H9 (cell line): ENCODE data around the gene INSRR. TPM values are rescaled to one million over a fixed set of nuclear protein-coding genes. Genes with fewer than 3 reads are reported as not detected.

Experiments
- DNase-seq: peaks from one replicate; pipeline ENCODE4 v3.0.0-alpha.2; 2017
- H2AFZ ChIP-seq: one replicate; pipeline ENCODE4 v1.6.1; 2013; ENCODE audit warnings: mild to moderate bottlenecking, low read length, control low read depth, moderate library complexity
- H2AK5ac ChIP-seq: 2 replicates; pipeline ENCODE4 v1.6.1; 2013; ENCODE audit warnings: low read length, control low read depth, mixed read lengths; ENCODE audit not compliant: insufficient read length
- H2BK120ac ChIP-seq: one replicate; pipeline ENCODE4 v1.6.1; 2013; ENCODE audit warnings: low read depth, mild to moderate bottlenecking, low read length, control low read depth, inconsistent platforms; ENCODE audit not compliant: poor library complexity, severe bottlenecking
- H2BK12ac ChIP-seq: 2 replicates; pipeline ENCODE4 v1.6.1; 2013; ENCODE audit warnings: low read length, control low read depth, mixed read lengths, low read depth; ENCODE audit not compliant: insufficient read length
- H2BK15ac ChIP-seq: 2 replicates; pipeline ENCODE4 v1.6.1; 2013; ENCODE audit warnings: low read depth, low read length, control low read depth
- H2BK20ac ChIP-seq: one replicate; pipeline ENCODE4 v1.6.1; 2013; ENCODE audit warnings: low read depth, mild to moderate bottlenecking, low read length, control low read depth, inconsistent platforms; ENCODE audit not compliant: poor library complexity, severe bottlenecking
- H2BK5ac ChIP-seq: 2 replicates; pipeline ENCODE4 v1.6.1; 2013; ENCODE audit warnings: low read length, control low read depth, mixed read lengths; ENCODE audit not compliant: insufficient read length
- H3K14ac ChIP-seq: 2 replicates; pipeline ENCODE4 v1.6.1; 2013; ENCODE audit warnings: low read length, control low read depth; ENCODE audit not compliant: insufficient read depth
- H3K18ac ChIP-seq: 2 replicates; pipeline ENCODE4 v1.6.1; 2013; ENCODE audit warnings: low read depth, mild to moderate bottlenecking, mixed read lengths, low read length, control low read depth; ENCODE audit not compliant: insufficient read length
- H3K23ac ChIP-seq: 2 replicates; pipeline ENCODE4 v1.6.1; 2013; ENCODE audit warnings: low read length, control low read depth, mixed read lengths, low read depth; ENCODE audit not compliant: insufficient read length
- H3K23me2 ChIP-seq: 2 replicates; pipeline ENCODE4 v1.6.1; 2013; ENCODE audit warnings: low read depth, mild to moderate bottlenecking, mixed read lengths, low read length, control low read depth; ENCODE audit not compliant: insufficient read length, poor library complexity, severe bottlenecking
- H3K27ac ChIP-seq: 2 replicates; pipeline ENCODE4 v1.5.1; 2013; ENCODE audit warnings: low read length, control low read depth, mixed read lengths, low read depth; ENCODE audit not compliant: insufficient read length
- H3K27me3 ChIP-seq: 2 replicates; pipeline ENCODE4 v1.6.1; 2013; ENCODE audit warnings: low read length, control low read depth, inconsistent platforms; ENCODE audit not compliant: insufficient read depth
- H3K4ac ChIP-seq: 2 replicates; pipeline ENCODE4 v1.6.1; 2013; ENCODE audit warnings: low read depth, mild to moderate bottlenecking, control low read depth, inconsistent platforms, low read length, moderate library complexity
- H3K4me1 ChIP-seq: 2 replicates; pipeline ENCODE4 v1.6.1; 2013; ENCODE audit warnings: low read length, control low read depth, inconsistent platforms; ENCODE audit not compliant: insufficient read depth
- H3K4me2 ChIP-seq: 2 replicates; pipeline ENCODE4 v1.6.1; 2013; ENCODE audit warnings: low read length, control low read depth, mixed read lengths; ENCODE audit not compliant: insufficient read length, insufficient read depth
- H3K56ac ChIP-seq: 2 replicates; pipeline ENCODE4 v1.6.1; 2013; ENCODE audit warnings: low read depth, mild to moderate bottlenecking, mixed read lengths, low read length, control low read depth; ENCODE audit not compliant: insufficient read length
- H3K79me1 ChIP-seq: 2 replicates; pipeline ENCODE4 v1.6.1; 2013; ENCODE audit warnings: low read depth, mild to moderate bottlenecking, moderate library complexity, low read length, control low read depth, inconsistent platforms; ENCODE audit not compliant: insufficient read depth, poor library complexity, severe bottlenecking
- H3K79me2 ChIP-seq: 2 replicates; pipeline ENCODE4 v1.6.1; 2013; ENCODE audit warnings: low read length, control low read depth, inconsistent platforms; ENCODE audit not compliant: insufficient read depth
- H3K9ac ChIP-seq: 2 replicates; pipeline ENCODE4 v1.6.1; 2013; ENCODE audit warnings: low read length, control low read depth, mixed read lengths; ENCODE audit not compliant: insufficient read length; ENCODE audit errors: extremely low read depth
- H3K9me3 ChIP-seq: one replicate; pipeline ENCODE4 v1.6.1; 2013; ENCODE audit warnings: low read depth, low read length, inconsistent platforms; ENCODE audit not compliant: control insufficient read depth
- H3T11ph ChIP-seq: one replicate; pipeline ENCODE4 v1.6.1; 2013; ENCODE audit warnings: mild to moderate bottlenecking, low read length, control low read depth, inconsistent platforms
- H4K20me1 ChIP-seq: one replicate; pipeline ENCODE4 v1.6.1; 2013; ENCODE audit not compliant: control insufficient read depth, insufficient read length, insufficient read depth
- H4K5ac ChIP-seq: 2 replicates; pipeline ENCODE4 v1.6.1; 2013; ENCODE audit warnings: low read depth, mild to moderate bottlenecking, mixed read lengths, low read length, control low read depth; ENCODE audit not compliant: insufficient read length
- H4K8ac ChIP-seq: replicated peaks from 2 replicates; pipeline ENCODE4 v1.6.1; 2013; ENCODE audit warnings: low read length, control low read depth, mixed read lengths, low read depth; ENCODE audit not compliant: insufficient read length
- H4K91ac ChIP-seq: 2 replicates; pipeline ENCODE4 v1.6.1; 2013; ENCODE audit warnings: low read depth, mild to moderate bottlenecking, moderate library complexity, mixed read lengths, low read length, control low read depth; ENCODE audit not compliant: insufficient read length
- H3K27ac Mint-ChIP-seq, 3 experiments: 2 replicates in 2 of 3; 3 replicates in 1 of 3; pipeline ENCODE4 v1.8.0; 2020 to 2021; ENCODE audit warnings: mixed read lengths in 3 of 3, mild to moderate bottlenecking in 1 of 3, moderate library complexity in 1 of 3
- H3K27me3 Mint-ChIP-seq: 2 replicates; pipeline ENCODE4 v1.8.0; 2021; ENCODE audit warnings: low read depth, mild to moderate bottlenecking, moderate library complexity, mixed read lengths
- H3K36me3 Mint-ChIP-seq, 3 experiments: 2 replicates in 2 of 3; 3 replicates in 1 of 3; pipeline ENCODE4 v1.8.0; 2020 to 2021; ENCODE audit warnings: low read depth in 3 of 3, mixed read lengths in 3 of 3; ENCODE audit not compliant: insufficient read depth in 1 of 3
- H3K4me1 Mint-ChIP-seq, 2 experiments: 2 replicates each; pipeline ENCODE4 v1.8.0; 2020; ENCODE audit warnings: mixed read lengths in 2 of 2
- H3K4me3 Mint-ChIP-seq, 2 experiments: 2 replicates in 1 of 2; 3 replicates in 1 of 2; pipeline ENCODE4 v1.8.0; 2020 to 2021; ENCODE audit warnings: mild to moderate bottlenecking in 2 of 2, mixed read lengths in 2 of 2, moderate library complexity in 1 of 2
- H3K9me3 Mint-ChIP-seq, 2 experiments: 2 replicates in 1 of 2; 3 replicates in 1 of 2; pipeline ENCODE4 v1.8.0; 2020; ENCODE audit warnings: mild to moderate bottlenecking in 2 of 2, mixed read lengths in 2 of 2, moderate library complexity in 1 of 2
- WGBS: extraction: QIAGEN DNeasy Blood & Tissue Kit; methylation state at CpG from one replicate; pipeline ENCODE4 v1.1.7; 2013; ENCODE audit warnings: missing lambda C conversion rate, low lambda C conversion rate, mixed read lengths; ENCODE audit not compliant: insufficient read length; ENCODE audit errors: extremely low coverage; 5-methylcytosine and 5-hydroxymethylcytosine counted together
- total RNA-seq: library from RNA; stranded (reverse); gene quantifications from 2 replicates; pipeline ENCODE4 v1.2.1, GENCODE V29; 2021
- TF ChIP-seq, protein P1 (sequence below): fragments of 200-600 bp; sonication (generic); conservative IDR thresholded peaks from 3 replicates; pipeline ENCODE4 v1.8.0; 2021; ENCODE audit warnings: antibody characterized with exemption, mild to moderate bottlenecking

Gene INSRR
- total RNA-seq, 1 experiment from 2014 or later, result not detected

DNA sequence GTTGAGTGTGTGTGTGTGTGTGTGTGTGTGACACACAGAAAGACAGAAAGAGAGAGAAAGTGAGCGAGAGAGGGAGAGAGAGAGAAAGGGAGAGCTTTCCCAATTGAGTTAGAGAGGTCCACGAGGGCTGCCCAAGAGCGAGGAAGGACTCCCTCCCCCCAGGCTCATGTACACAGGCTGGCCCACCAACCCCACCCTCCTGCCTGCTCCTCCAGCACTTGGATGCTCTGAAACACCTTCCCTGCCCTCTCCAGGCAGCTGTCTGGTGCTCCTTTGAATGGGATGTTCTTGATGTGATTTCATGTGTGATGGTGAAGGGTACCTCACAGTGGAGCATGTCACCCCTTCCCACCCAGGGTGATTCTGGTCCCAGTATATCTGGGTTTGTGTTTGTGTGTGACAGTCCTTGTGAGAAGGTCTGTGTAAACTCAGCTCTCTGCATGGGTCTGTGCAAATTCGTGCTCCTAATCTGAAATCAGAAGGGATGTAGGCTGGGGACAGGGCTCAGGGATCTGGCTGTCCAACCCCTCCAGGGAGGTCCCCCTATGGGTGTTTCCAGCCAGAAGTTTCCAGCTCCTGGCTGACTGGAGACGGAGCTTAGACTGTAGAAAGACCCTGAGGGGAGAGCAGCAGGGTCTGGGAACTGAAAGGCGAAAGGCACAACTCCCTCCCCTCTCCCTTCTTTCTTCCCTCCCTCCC lies 27.8 kb upstream of the INSRR start:
- H4K91ac ChIP-seq, result no peak overlapping the region
- no peak overlapping the region for H3K27ac Mint-ChIP-seq
- no peak overlapping the region for H4K8ac ChIP-seq
- peaks cover 7% of the 10 kb centered on the region; the same call in 1 of the 2 replicates for H3K27me3 ChIP-seq
- WGBS, result no CpG with 5 or more reads among the region's 6 CpGs
- no peak overlapping the region for H2BK120ac ChIP-seq
- H3K4me2 ChIP-seq, result peak overlapping the region; percentile 19
- no peak overlapping the region for H3K56ac ChIP-seq
- TF ChIP-seq, protein P1, sequence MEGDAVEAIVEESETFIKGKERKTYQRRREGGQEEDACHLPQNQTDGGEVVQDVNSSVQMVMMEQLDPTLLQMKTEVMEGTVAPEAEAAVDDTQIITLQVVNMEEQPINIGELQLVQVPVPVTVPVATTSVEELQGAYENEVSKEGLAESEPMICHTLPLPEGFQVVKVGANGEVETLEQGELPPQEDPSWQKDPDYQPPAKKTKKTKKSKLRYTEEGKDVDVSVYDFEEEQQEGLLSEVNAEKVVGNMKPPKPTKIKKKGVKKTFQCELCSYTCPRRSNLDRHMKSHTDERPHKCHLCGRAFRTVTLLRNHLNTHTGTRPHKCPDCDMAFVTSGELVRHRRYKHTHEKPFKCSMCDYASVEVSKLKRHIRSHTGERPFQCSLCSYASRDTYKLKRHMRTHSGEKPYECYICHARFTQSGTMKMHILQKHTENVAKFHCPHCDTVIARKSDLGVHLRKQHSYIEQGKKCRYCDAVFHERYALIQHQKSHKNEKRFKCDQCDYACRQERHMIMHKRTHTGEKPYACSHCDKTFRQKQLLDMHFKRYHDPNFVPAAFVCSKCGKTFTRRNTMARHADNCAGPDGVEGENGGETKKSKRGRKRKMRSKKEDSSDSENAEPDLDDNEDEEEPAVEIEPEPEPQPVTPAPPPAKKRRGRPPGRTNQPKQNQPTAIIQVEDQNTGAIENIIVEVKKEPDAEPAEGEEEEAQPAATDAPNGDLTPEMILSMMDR, result no peak
- H2AFZ ChIP-seq, result no peak overlapping the region
- H3K9me3 ChIP-seq, result no peaks in the 10 kb centered on the region
- no peak overlapping the region for H3K27ac ChIP-seq
- no peak overlapping the region for H2BK12ac ChIP-seq
- no peak overlapping the region for H3K23ac ChIP-seq
- peaks cover 75% of the 10 kb centered on the region for H3K27me3 Mint-ChIP-seq
- H3K79me1 ChIP-seq, result no peaks in the 10 kb centered on the region
- no peak for DNase-seq
- peaks cover 2% of the 10 kb centered on the region; the same call in 1 of the 2 replicates for H3K4me1 ChIP-seq
- no peaks in the 10 kb centered on the region for H3K36me3 Mint-ChIP-seq
- H4K20me1 ChIP-seq, result no peaks in the 10 kb centered on the region
- no peak overlapping the region for H3K4ac ChIP-seq
- peak overlapping the region in 1 of 2 experiments; percentile 49; a peak in 3 of 5 replicates for H3K4me3 Mint-ChIP-seq
- no peak overlapping the region for H2BK5ac ChIP-seq
- H3K18ac ChIP-seq, result no peak overlapping the region
- no peak overlapping the region for H2BK20ac ChIP-seq
- no peaks in the 10 kb centered on the region for H3K23me2 ChIP-seq
- no peak overlapping the region for H2BK15ac ChIP-seq
- no peak overlapping the region for H2AK5ac ChIP-seq
- no peaks in the 10 kb centered on the region for H3K79me2 ChIP-seq
- no peak overlapping the region for H3K9ac ChIP-seq
- H3T11ph ChIP-seq, result no peak overlapping the region
- H3K4me1 Mint-ChIP-seq, result peaks cover 41 to 65% of the 10 kb centered on the region in 2 experiments
- no peaks in the 10 kb centered on the region; a peak in 2 of 5 replicates for H3K9me3 Mint-ChIP-seq
- H4K5ac ChIP-seq, result no peak overlapping the region
- H3K14ac ChIP-seq, result no peak overlapping the region
